HepG2 (cell line): ENCODE results near the gene CDT1. TPM values are rescaled to one million over a fixed set of nuclear protein-coding genes. Genes with fewer than 3 reads are reported as not detected.

ENCODE experiments used
- ATAC-seq: fragments of 200-7000 bp; cut with Tn5 transposase; 3 replicates; pipeline ENCODE4 v1.9.1; 2020; ENCODE audit warnings: mild to moderate bottlenecking, moderate library complexity
- BruUV-seq: library from RNA; stranded (reverse); fragments of 400-500 nt; replicated peaks from 2 replicates; lab custom pipeline; 2021; lab: Mats Ljungman, UMichigan
- CTCF ChIA-PET: fragments of 300-600 bp; formaldehyde crosslinking; extraction: SDS; loops from one replicate; lab custom pipeline; 2021; ENCODE audit warnings: low total read pairs, inconsistent platforms, low intra/inter-chr PET ratio; lab: Yijun Ruan, JAX
- POLR2A ChIA-PET: fragments of 350-600 bp; sonication (Branson Sonifier 250); formaldehyde crosslinking; loops from one replicate; lab custom pipeline; 2020; ENCODE audit warnings: antibody characterized with exemption, inconsistent platforms; lab: Yijun Ruan, JAX
- DNase-seq: peaks from one replicate; pipeline ENCODE4 v3.0.0-alpha.2; 2015; ENCODE audit warnings: low spot score
- FAIRE-seq: peaks from 3 replicates; lab custom pipeline; 2011; peaks lifted over from hg19 to GRCh38; lab: Jason Lieb, UNC
- H2AFZ ChIP-seq: one replicate; pipeline ENCODE4 v1.6.1; 2011; ENCODE audit warnings: low read length, inconsistent platforms
- H3K27ac ChIP-seq: fragments of 300-600 bp; 3 replicates; pipeline ENCODE4 v1.8.0; 2011; ENCODE audit warnings: mixed run types, mild to moderate bottlenecking, mixed read lengths, low read length, inconsistent platforms; ENCODE audit not compliant: insufficient read depth; ENCODE audit errors: extremely low read length
- H3K27me3 ChIP-seq, 2 experiments: fragments of 200-600 bp in 1 of 2; 2 replicates in 1 of 2; 3 replicates in 1 of 2; pipeline versions ENCODE4 v1.6.0 to v1.8.0; 2011; ENCODE audit warnings: low read length in 2 of 2, mild to moderate bottlenecking in 2 of 2, moderate library complexity in 2 of 2, inconsistent platforms in 1 of 2; ENCODE audit not compliant: insufficient read depth in 2 of 2, control insufficient read depth in 1 of 2
- H3K36me3 ChIP-seq, 2 experiments: fragments of 200-600 bp in 1 of 2; replicated peaks in 1 of 2; 2 replicates in 1 of 2; 3 replicates in 1 of 2; pipeline versions ENCODE4 v1.5.1 to v1.8.0; 2011; ENCODE audit warnings: low read length in 2 of 2, inconsistent platforms in 1 of 2; ENCODE audit not compliant: insufficient read depth in 2 of 2, control insufficient read depth in 1 of 2
- H3K4me1 ChIP-seq: 2 replicates; pipeline ENCODE4 v1.5.1; 2012; ENCODE audit warnings: low read length, inconsistent platforms; ENCODE audit not compliant: insufficient read depth
- H3K4me2 ChIP-seq: 2 replicates; pipeline ENCODE4 v1.6.0; 2011; ENCODE audit warnings: low read depth, low read length, inconsistent platforms
- H3K4me3 ChIP-seq, 3 experiments: fragments of 200-600 bp in 1 of 3; sonication (generic), shearing (Covaris generic) in 1 of 3; replicated peaks in 1 of 3; 2 replicates each; pipeline ENCODE4 v1.5.1; 2011 to 2016; ENCODE audit warnings: low read length in 3 of 3, inconsistent platforms in 2 of 3, low read depth in 2 of 3, mild to moderate bottlenecking in 2 of 3, control low read depth in 1 of 3, mixed read lengths in 1 of 3; ENCODE audit not compliant: insufficient read depth in 1 of 3
- H3K79me2 ChIP-seq: one replicate; pipeline ENCODE4 v1.6.1; 2011; ENCODE audit warnings: low read length, inconsistent platforms; ENCODE audit not compliant: insufficient read depth
- H3K9ac ChIP-seq: 2 replicates; pipeline ENCODE4 v1.6.0; 2011; ENCODE audit warnings: mild to moderate bottlenecking, low read depth, low read length, inconsistent platforms; ENCODE audit not compliant: insufficient read depth
- H3K9me3 ChIP-seq: 2 replicates; pipeline ENCODE4 v1.5.1; 2012; ENCODE audit warnings: mild to moderate bottlenecking, low read length
- H4K20me1 ChIP-seq: 2 replicates; pipeline ENCODE4 v1.6.0; 2011; ENCODE audit warnings: inconsistent platforms, mild to moderate bottlenecking, low read length, moderate library complexity; ENCODE audit not compliant: insufficient read depth
- AGO1 ChIP-seq: fragments of 200-400 bp; formaldehyde crosslinking; IDR thresholded peaks from 2 replicates; pipeline ENCODE4 v1.6.1; 2017; ENCODE audit warnings: mild to moderate bottlenecking, low read depth, low read length, moderate library complexity; ENCODE audit not compliant: poor library complexity, severe bottlenecking
- ATF6 ChIP-seq: sonication (generic); formaldehyde crosslinking; conservative IDR thresholded peaks from 2 replicates; pipeline ENCODE4 v1.4.0; 2020; ENCODE audit warnings: missing genetic modification reagents
- ATF7-NPFF ChIP-seq: sonication (generic); formaldehyde crosslinking; IDR thresholded peaks from 2 replicates; pipeline ENCODE4 v1.8.1; 2023; ENCODE audit warnings: mild to moderate bottlenecking, low read depth, missing genetic modification reagents, moderate library complexity
- BRD4 ChIP-seq: sonication (generic); formaldehyde crosslinking; IDR thresholded peaks from 2 replicates; pipeline ENCODE4 v1.4.0; 2020; ENCODE audit warnings: missing genetic modification reagents
- CENPBD1 ChIP-seq: sonication (generic); formaldehyde crosslinking; IDR thresholded peaks from 2 replicates; pipeline ENCODE4 v1.8.0; 2022; ENCODE audit warnings: missing genetic modification reagents, low read depth, mild to moderate bottlenecking, borderline replicate concordance
- HMGXB4 ChIP-seq, 2 experiments: sonication (generic) in 1 of 2; formaldehyde crosslinking in 1 of 2; IDR thresholded peaks; 2 replicates each; pipeline versions ENCODE4 v1.4.0 to v1.6.1; 2018 to 2020; ENCODE audit warnings: missing genetic modification reagents in 2 of 2, borderline replicate concordance in 1 of 2, low read depth in 1 of 2, mild to moderate bottlenecking in 1 of 2, missing biosample characterization in 1 of 2
- SKI ChIP-seq: fragments of 450-650 bp; IDR thresholded peaks from one replicate; pipeline ENCODE4 v1.6.1; 2018; ENCODE audit warnings: mild to moderate bottlenecking; ENCODE audit not compliant: partially characterized antibody
- TBL1XR1 ChIP-seq: fragments of 150-350 bp; IDR thresholded peaks from 2 replicates; pipeline ENCODE4 v1.6.1; 2014; ENCODE audit warnings: borderline replicate concordance, low read length; ENCODE audit not compliant: partially characterized antibody
- ZFP91 ChIP-seq: sonication (generic); formaldehyde crosslinking; IDR thresholded peaks from 2 replicates; pipeline ENCODE4 v1.9.0; 2022; ENCODE audit warnings: missing genetic modification reagents, mild to moderate bottlenecking, borderline replicate concordance
- ZNF615 ChIP-seq: sonication (generic); formaldehyde crosslinking; IDR thresholded peaks from 2 replicates; pipeline ENCODE4 v1.5.0; 2020; ENCODE audit warnings: mild to moderate bottlenecking, missing genetic modification reagents, borderline replicate concordance
- ZUFSP ChIP-seq: sonication (generic); formaldehyde crosslinking; IDR thresholded peaks from 2 replicates; pipeline ENCODE4 v1.9.0; 2021; ENCODE audit warnings: missing genetic modification reagents, mild to moderate bottlenecking, borderline replicate concordance
- WGBS: methylation state at CpG from one replicate; pipeline ENCODE4 v1.1.6; 2017; ENCODE audit warnings: low lambda C conversion rate; 5-methylcytosine and 5-hydroxymethylcytosine counted together
- in situ Hi-C: cut with HindIII; loops from 2 replicates; pipeline ENCODE4 v1.10.0; 2017; ENCODE audit warnings: low pct_unique_long_range_greater_than_20kb; ENCODE audit not compliant: extremely low pct_ligation_motif_present
- intact Hi-C: fragments of 100-400 bp; cut with micrococcal nuclease; formaldehyde crosslinking; loops from one replicate; pipeline ENCODE4 v1.10.0; 2022; ENCODE audit not compliant: unreplicated experiment
- polyA plus RNA-seq, 8 experiments: library from polyadenylated mRNA; depleted of rRNA in 3 of 8; stranded (reverse) in 7 of 8; unstranded in 1 of 8; fragments of >200 nt; fragmentation: Illumina TruSeq in 4 of 8; extraction: Trizol in 4 of 8; gene quantifications; 2 replicates each; pipeline versions ENCODE4 v1.2.1 to v1.2.3, GENCODE V29; 2011 to 2016; ENCODE audit warnings: low read depth in 4 of 8, missing spikeins in 1 of 8, mixed read lengths in 1 of 8; ENCODE audit not compliant: insufficient read depth in 1 of 8
- total RNA-seq, 5 experiments: library from RNA; depleted of rRNA; stranded (reverse); fragments of >200 nt; fragmentation: Illumina TruSeq; extraction: Trizol; gene quantifications; 2 replicates each; pipeline ENCODE4 v1.2.3, GENCODE V29; 2016; ENCODE audit warnings: low read depth in 1 of 5

Gene CDT1
- total and polyA plus RNA-seq, 2 of the 13 experiments (the other 11 are each of a cell fraction or from before 2014, with no cell fraction given): 23.1 to 23.8 TPM

- H3K27me3 ChIP-seq: no peaks in the 10 kb centered on the region; a peak in 1 of 5 replicates
- DNase-seq (no peak), ATAC-seq (peak; percentile 37), FAIRE-seq (no peak)
- BruUV-seq: no TSS peak
- H4K20me1 ChIP-seq: peaks cover 26% of the 10 kb centered on the region; the same call in 1 of the 2 replicates
- H3K27ac ChIP-seq: peak within 1 kb of the TSS; percentile 70
- peaks cover 76% of the 10 kb centered on the region for H3K4me1 ChIP-seq
- ChIA-PET POLR2A (interaction anchor here (0.6 to 5.4 kb wide), 8 partner anchors 12 to 408 kb away, joined by 3 to 36 read pairs (median 5); no protein-coding TSS in a partner anchor), CTCF (interaction anchor here (0.6 to 2.9 kb wide), 6 partner anchors 13 to 54 kb away, joined by 3 to 10 read pairs (median 6); no protein-coding TSS in a partner anchor)
- peak within 1 kb of the TSS; percentile 82 for H3K9ac ChIP-seq
- H3K36me3 ChIP-seq: no peaks in the 10 kb centered on the region
- in situ Hi-C loops (no loop called here), intact Hi-C loops (loop anchor here (2.0 kb wide), 1 partner anchor 15 kb away; no protein-coding TSS in a partner anchor)
- 23% methylated on average over 14 of the region's 110 CpGs for WGBS
- H3K4me3 ChIP-seq: peak within 1 kb of the TSS; percentile 73 to 87 (median 85)
- no peak within 1 kb of the TSS for H2AFZ ChIP-seq
- H3K79me2 ChIP-seq: peaks cover 41% of the 10 kb centered on the region
- peak within 1 kb of the TSS; percentile 97 for H3K4me2 ChIP-seq
- H3K9me3 ChIP-seq: no peaks in the 10 kb centered on the region
- TF ChIP-seq TBL1XR1 (no peak), CENPBD1 (CRISPR knock-in tag) (no peak), HMGXB4 (CRISPR knock-in tag; IDR thresholded peaks at IDR 0.05; ENCODE audit: borderline replicate concordance in 1 of 2, low read depth in 1 of 2) (peak; percentile 99), BRD4 (no peak; the same call in 1 of the 2 replicates), ZFP91 (CRISPR knock-in tag) (peak; percentile 85; the same call in 1 of the 2 replicates), ZNF615 (CRISPR knock-in tag) (no peak), SKI (peak; percentile 33), AGO1 (no peak), ATF7-NPFF (peak; percentile 55; the same call in 1 of the 2 replicates), ATF6 (no peak), ZUFSP (CRISPR knock-in tag) (no peak)
These were observed 18.3 kb upstream of the CDT1 start, which contains the start of gene PIEZO1 for GRCh38 chr16:88785106-88785924. Gene PIEZO1 (minus strand): TSS chr16:88785220. CDS start chr16:88784964, 256 bp downstream.
